K562 (cell line): Measurements from ENCODE around the gene CDT1. TPM values are rescaled to one million over a fixed set of nuclear protein-coding genes. Genes with fewer than 3 reads are reported as not detected.

ENCODE experiments used
- DPF2 ChIP-seq: fragments of 450-650 bp; IDR thresholded peaks from 2 replicates; pipeline ENCODE4 v1.6.1; 2016
- GATA2 ChIP-seq: sonication (generic); formaldehyde crosslinking; IDR thresholded peaks from 2 replicates; pipeline ENCODE4 v1.4.0; 2020; ENCODE audit warnings: mild to moderate bottlenecking, missing genetic modification reagents
- POLR2AphosphoS5 ChIP-seq: IDR thresholded peaks from 2 replicates; pipeline ENCODE4 v1.6.1; 2011; ENCODE audit warnings: mild to moderate bottlenecking, low read depth, low read length, moderate library complexity; ENCODE audit not compliant: control insufficient read depth, insufficient read depth
- PTTG1 ChIP-seq: fragments of 450-650 bp; IDR thresholded peaks from 2 replicates; pipeline ENCODE4 v1.6.1; 2016; ENCODE audit warnings: low read depth, mild to moderate bottlenecking, missing genetic modification characterization, missing compliant biosample characterization
- RBM34 ChIP-seq: fragments of 200-400 bp; formaldehyde crosslinking; IDR thresholded peaks from 2 replicates; pipeline ENCODE4 v1.6.1; 2018; ENCODE audit warnings: low read length, borderline replicate concordance; ENCODE audit not compliant: insufficient read depth
- SMARCE1 ChIP-seq: fragments of 450-650 bp; IDR thresholded peaks from 2 replicates; pipeline ENCODE4 v1.7.1; 2016; ENCODE audit warnings: mild to moderate bottlenecking
- SP1 ChIP-seq: sonication (generic); formaldehyde crosslinking; IDR thresholded peaks from 2 replicates; pipeline ENCODE4 v1.8.1; 2022; ENCODE audit warnings: mild to moderate bottlenecking, missing genetic modification reagents
- TCF7L2 ChIP-seq: fragments of 150-350 bp; IDR thresholded peaks from 2 replicates; pipeline ENCODE4 v1.6.1; 2016; ENCODE audit warnings: low read depth, mild to moderate bottlenecking, low read length, moderate library complexity
- ZNF584 ChIP-seq: fragments of 200-800 bp; sonication (Bioruptor generic); IDR thresholded peaks from 2 replicates; pipeline ENCODE4 v1.6.1; 2016; ENCODE audit warnings: low read depth, mild to moderate bottlenecking, missing genetic modification characterization, missing compliant biosample characterization
- ZNF79 ChIP-seq: fragments of 250-450 bp; sonication (Bioruptor Pico); IDR thresholded peaks from 2 replicates; pipeline ENCODE4 v1.4.0; 2020; ENCODE audit warnings: low read depth, mild to moderate bottlenecking, moderate library complexity
- polyA plus RNA-seq, 8 experiments: library from polyadenylated mRNA; depleted of rRNA in 4 of 8; stranded (reverse) in 5 of 8; unstranded in 3 of 8; fragments of >200 nt; fragmentation: Nextera tagmentation in 2 of 8; fragmentation: Illumina TruSeq in 1 of 8; extraction: Ambion mirVana in 2 of 8; extraction: Trizol in 1 of 8; gene quantifications; 2 replicates each; pipeline versions ENCODE4 v1.2.1 to v1.2.3, GENCODE V29; 2011 to 2014; ENCODE audit warnings: inconsistent platforms in 1 of 8, missing spikeins in 1 of 8
- total RNA-seq, 7 experiments: library from RNA; depleted of rRNA in 6 of 7; stranded (reverse); fragments of >200 nt in 6 of 7; fragmentation: Illumina TruSeq in 2 of 7; extraction: Trizol in 2 of 7; gene quantifications; 2 replicates each; pipeline versions ENCODE4 v1.2.1 to v1.2.3, GENCODE V29; 2011 to 2021; ENCODE audit warnings: low replicate concordance in 1 of 7
- TF ChIP-seq, protein P1 (sequence below), 2 experiments: fragments of 450-650 bp; IDR thresholded peaks; 2 replicates each; pipeline ENCODE4 v1.6.1; 2016; ENCODE audit warnings: mild to moderate bottlenecking in 2 of 2, borderline replicate concordance in 1 of 2, low read depth in 1 of 2, moderate library complexity in 1 of 2
- TF ChIP-seq, protein P2 (sequence below), 2 experiments: IDR thresholded peaks in 1 of 2; conservative IDR thresholded peaks in 1 of 2; 2 replicates each; pipeline ENCODE4 v1.6.1; 2016; ENCODE audit warnings: low read depth in 2 of 2, mild to moderate bottlenecking in 1 of 2, missing compliant biosample characterization in 1 of 2, missing genetic modification characterization in 1 of 2, moderate library complexity in 1 of 2
- TF ChIP-seq, protein P3 (sequence below): sonication (generic); formaldehyde crosslinking; IDR thresholded peaks from 2 replicates; pipeline ENCODE4 v1.8.1; 2022; ENCODE audit warnings: missing genetic modification reagents

Gene CDT1
- total and polyA plus RNA-seq, 9 of the 15 experiments (the other 6 are each of a cell fraction or from before 2014, with no cell fraction given): 0.92 to 178 (median 14.2) TPM

DNA sequence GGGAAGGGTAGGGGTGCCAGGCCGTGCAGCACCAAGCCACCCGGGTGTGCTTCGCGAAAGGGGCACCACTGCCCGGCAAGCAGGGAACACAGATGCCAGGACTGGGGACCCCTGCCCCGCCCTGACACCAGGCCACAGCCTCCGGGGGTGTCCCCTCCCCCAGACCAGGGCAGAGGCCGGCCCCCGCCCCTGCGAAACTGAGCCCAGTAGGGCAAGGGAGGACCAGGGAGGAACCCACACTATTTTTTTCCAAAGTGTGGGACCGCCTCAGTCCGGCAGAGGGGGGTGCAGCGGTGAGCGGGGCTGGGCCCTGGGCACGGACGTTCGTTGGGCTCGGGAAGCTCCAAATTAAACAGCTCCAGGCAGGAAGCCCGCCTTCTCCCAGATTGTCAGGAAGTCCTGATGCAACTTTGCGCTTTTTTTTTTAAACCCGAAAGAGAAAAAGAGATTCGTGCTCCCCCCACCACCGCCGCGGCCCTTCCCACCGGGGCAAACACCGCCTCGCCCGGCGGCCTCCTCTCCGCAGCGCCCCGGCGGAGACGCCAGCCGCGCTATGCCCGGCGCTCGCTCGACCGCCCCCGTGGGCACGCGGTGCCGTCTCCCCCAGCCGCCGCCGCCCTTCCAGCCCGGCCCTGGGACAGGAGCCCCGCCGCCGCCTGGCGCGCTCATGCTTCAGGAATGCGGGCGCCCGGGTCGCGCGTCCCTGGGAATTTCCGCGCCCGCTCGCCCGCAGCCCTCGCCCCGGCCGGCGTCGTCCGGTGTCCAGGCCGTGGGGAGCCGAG lies 19.3 kb upstream of the CDT1 start (continued):
- TF ChIP-seq, protein P1, sequence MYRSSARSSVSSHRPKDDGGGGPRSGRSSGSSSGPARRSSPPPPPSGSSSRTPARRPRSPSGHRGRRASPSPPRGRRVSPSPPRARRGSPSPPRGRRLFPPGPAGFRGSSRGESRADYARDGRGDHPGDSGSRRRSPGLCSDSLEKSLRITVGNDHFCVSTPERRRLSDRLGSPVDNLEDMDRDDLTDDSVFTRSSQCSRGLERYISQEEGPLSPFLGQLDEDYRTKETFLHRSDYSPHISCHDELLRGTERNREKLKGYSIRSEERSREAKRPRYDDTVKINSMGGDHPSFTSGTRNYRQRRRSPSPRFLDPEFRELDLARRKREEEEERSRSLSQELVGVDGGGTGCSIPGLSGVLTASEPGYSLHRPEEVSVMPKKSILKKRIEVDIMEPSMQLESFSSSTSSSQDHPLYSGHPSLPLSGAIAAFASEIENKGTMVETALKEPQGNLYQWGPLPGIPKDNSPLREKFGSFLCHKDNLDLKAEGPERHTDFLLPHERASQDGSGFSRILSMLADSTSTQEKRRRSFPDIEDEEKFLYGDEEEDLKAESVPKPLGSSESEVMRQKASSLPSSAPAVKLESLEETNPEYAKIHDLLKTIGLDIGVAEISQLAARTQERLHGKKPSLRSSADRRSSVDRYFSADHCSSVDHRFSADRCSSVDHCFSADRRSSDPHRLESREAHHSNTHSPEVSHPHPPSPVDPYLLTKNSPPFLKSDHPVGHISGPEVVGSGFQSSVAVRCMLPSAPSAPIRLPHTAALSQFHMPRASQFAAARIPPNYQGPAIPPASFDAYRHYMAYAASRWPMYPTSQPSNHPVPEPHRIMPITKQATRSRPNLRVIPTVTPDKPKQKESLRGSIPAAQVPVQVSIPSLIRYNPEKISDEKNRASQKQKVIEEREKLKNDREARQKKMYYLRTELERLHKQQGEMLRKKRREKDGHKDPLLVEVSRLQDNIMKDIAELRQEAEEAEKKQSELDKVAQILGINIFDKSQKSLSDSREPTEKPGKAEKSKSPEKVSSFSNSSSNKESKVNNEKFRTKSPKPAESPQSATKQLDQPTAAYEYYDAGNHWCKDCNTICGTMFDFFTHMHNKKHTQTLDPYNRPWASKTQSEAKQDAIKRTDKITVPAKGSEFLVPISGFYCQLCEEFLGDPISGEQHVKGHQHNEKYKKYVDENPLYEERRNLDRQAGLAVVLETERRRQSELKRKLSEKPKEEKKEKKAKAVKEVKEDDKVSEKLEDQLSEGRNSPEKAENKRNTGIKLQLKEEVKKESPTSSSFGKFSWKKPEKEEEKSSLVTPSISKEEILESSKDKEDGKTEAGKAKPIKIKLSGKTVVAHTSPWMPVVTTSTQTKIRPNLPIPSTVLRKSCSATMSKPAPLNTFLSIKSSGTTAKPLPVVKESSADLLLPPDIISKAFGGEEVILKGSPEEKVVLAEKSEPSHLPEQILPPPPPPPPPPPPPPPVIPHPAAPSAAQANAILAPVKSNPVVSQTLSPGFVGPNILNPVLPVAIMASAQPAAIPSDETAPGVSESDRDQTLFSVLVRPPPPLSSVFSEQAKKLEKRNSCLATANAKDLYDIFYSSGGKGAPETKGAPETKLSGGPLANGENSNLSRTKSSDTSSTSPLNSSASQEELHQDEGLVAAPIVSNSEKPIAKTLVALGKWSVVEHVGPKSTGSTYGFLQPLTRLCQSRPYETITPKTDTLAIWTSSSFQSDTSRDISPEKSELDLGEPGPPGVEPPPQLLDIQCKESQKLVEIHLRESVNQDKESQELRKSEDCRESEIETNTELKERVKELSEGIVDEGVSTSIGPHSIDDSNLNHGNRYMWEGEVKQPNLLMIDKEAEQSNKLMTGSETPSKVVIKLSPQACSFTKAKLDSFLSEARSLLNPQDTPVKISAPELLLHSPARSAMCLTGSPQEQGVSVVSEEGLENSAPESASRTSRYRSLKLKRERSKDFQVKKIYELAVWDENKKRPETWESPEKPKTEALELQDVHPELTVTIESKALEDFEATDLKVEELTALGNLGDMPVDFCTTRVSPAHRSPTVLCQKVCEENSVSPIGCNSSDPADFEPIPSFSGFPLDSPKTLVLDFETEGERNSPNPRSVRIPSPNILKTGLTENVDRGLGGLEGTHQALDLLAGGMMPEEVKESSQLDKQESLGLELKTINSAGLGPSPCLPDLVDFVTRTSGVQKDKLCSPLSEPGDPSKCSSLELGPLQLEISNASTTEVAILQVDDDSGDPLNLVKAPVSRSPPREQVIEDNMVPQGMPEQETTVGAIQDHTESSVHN (IDR thresholded peaks at IDR 0.05; ENCODE audit: borderline replicate concordance in 1 of 2, low read depth in 1 of 2): no peak
- no peak for TF ChIP-seq POLR2AphosphoS5
- TF ChIP-seq ZNF584 (CRISPR knock-in tag): no peak
- TF ChIP-seq TCF7L2: no peak
- TF ChIP-seq, protein P2, sequence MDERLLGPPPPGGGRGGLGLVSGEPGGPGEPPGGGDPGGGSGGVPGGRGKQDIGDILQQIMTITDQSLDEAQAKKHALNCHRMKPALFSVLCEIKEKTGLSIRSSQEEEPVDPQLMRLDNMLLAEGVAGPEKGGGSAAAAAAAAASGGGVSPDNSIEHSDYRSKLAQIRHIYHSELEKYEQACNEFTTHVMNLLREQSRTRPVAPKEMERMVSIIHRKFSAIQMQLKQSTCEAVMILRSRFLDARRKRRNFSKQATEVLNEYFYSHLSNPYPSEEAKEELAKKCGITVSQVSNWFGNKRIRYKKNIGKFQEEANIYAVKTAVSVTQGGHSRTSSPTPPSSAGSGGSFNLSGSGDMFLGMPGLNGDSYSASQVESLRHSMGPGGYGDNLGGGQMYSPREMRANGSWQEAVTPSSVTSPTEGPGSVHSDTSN (CRISPR knock-in tag; IDR thresholded peaks at IDR 0.05; ENCODE audit: low read depth): no peak
- TF ChIP-seq, protein P2 (tag; conservative IDR thresholded peaks at IDR 0.05; ENCODE audit: low read depth): no peak
- no peak for TF ChIP-seq SMARCE1
- TF ChIP-seq ZNF79 (CRISPR knock-in tag): no peak
- TF ChIP-seq, protein P3, sequence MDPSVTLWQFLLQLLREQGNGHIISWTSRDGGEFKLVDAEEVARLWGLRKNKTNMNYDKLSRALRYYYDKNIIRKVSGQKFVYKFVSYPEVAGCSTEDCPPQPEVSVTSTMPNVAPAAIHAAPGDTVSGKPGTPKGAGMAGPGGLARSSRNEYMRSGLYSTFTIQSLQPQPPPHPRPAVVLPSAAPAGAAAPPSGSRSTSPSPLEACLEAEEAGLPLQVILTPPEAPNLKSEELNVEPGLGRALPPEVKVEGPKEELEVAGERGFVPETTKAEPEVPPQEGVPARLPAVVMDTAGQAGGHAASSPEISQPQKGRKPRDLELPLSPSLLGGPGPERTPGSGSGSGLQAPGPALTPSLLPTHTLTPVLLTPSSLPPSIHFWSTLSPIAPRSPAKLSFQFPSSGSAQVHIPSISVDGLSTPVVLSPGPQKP: no peak
- TF ChIP-seq SP1 (CRISPR knock-in tag): no peak
- no peak for TF ChIP-seq RBM34
- TF ChIP-seq DPF2: no peak
- TF ChIP-seq PTTG1: no peak
- no peak for TF ChIP-seq GATA2
